ENCODE measurements around the gene KRT83. TPM values are rescaled to one million over a fixed set of nuclear protein-coding genes. Genes with fewer than 3 reads are reported as not detected.

The KRT83 gene
- polyA plus RNA-seq, 3 donors: not detected

DNA sequence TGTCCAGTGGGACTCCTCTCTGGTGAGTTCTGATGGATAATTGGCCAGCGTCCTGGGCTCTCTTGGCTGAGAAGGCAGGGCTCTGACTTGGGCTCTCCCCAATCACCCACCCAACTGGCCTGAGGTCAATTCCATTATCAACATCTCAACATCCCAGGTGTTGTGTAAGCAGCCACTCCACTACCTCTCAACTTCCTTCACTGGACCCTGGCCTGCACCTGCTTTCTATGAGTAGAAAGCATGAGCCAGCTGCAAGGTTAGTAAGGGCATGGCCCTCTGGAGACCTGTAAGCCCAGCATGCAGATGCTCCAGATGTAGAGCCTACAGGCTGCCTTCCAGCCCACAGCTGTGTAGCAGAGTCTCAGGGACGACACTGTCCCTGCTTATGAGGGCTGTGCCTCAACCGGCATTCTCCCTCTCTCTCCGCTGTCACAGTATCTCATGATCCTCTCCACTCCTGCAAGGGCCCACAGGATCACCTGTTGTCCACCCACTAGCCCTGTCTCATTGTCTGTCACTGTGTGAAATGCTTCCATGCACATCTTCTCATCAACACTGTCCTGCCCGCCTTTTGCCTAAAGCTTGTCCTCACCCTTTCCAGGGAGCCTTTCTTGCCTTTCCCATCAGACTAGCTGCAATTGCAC, 24.5 kb downstream of the KRT83 start:
- Histone ChIP-seq H3K9me3 (replicated peaks in 1 of 2; ENCODE audit: control insufficient read depth in 1 of 2, insufficient read depth in 1 of 2, low read length in 2 of 2) (no peaks in the 10 kb centered on the region), H3K27me3 (ENCODE audit: control insufficient read depth in 2 of 2, insufficient read depth in 2 of 2, low read length in 2 of 2) (peaks cover 28 to 36% of the 10 kb centered on the region in 2 donors), H3K4me2 (replicated peaks; ENCODE audit: extremely low read depth, low read length, poor library complexity, severe bottlenecking) (no peak overlapping the region), H3K9ac (ENCODE audit: insufficient read depth, low read length, poor library complexity, severe bottlenecking) (no peak overlapping the region), H3K4me3 (replicated peaks in 1 of 3; ENCODE audit: low read depth in 2 of 3, low read length in 3 of 3) (no peak overlapping the region), H3K36me3 (replicated peaks in 1 of 2; ENCODE audit: control insufficient read depth in 1 of 2, insufficient read depth in 2 of 2, low read length in 2 of 2) (no peaks in the 10 kb centered on the region), H3K27ac (ENCODE audit: low read depth in 1 of 2, low read length in 2 of 2) (no peak overlapping the region), H2AFZ (ENCODE audit: insufficient read depth, low read depth, low read length, poor library complexity, severe bottlenecking) (no peak overlapping the region), H3K79me2 (ENCODE audit: insufficient read depth, low read length) (no peaks in the 10 kb centered on the region), H3K4me1 (ENCODE audit: control insufficient read depth in 1 of 2, insufficient read depth in 2 of 2, low read length in 2 of 2) (peaks cover 23 to 32% of the 10 kb centered on the region in 2 donors), H4K20me1 (ENCODE audit: insufficient read depth, low read length) (no peaks in the 10 kb centered on the region)
- intact Hi-C loops (cut with micrococcal nuclease): no loop called here
- no peak for DNase-seq
- Mint-ChIP-seq H3K4me1 (peaks cover 32% of the 10 kb centered on the region), H3K36me3 (peaks cover 3 to 9% of the 10 kb centered on the region in 2 donors), H3K27me3 (ENCODE audit: low read depth in 3 of 3) (peaks cover 26 to 36% (median 33%) of the 10 kb centered on the region in 3 donors), H3K9me3 (peaks cover 0 to 6% (median 0%) of the 10 kb centered on the region in 7 donors), H3K4me3 (peak overlapping the region in 1 of 2 donors; percentile 33), H3K27ac (peak overlapping the region in 2 of 7 donors; percentile 52 to 65)
- TF ChIP-seq, protein P1, sequence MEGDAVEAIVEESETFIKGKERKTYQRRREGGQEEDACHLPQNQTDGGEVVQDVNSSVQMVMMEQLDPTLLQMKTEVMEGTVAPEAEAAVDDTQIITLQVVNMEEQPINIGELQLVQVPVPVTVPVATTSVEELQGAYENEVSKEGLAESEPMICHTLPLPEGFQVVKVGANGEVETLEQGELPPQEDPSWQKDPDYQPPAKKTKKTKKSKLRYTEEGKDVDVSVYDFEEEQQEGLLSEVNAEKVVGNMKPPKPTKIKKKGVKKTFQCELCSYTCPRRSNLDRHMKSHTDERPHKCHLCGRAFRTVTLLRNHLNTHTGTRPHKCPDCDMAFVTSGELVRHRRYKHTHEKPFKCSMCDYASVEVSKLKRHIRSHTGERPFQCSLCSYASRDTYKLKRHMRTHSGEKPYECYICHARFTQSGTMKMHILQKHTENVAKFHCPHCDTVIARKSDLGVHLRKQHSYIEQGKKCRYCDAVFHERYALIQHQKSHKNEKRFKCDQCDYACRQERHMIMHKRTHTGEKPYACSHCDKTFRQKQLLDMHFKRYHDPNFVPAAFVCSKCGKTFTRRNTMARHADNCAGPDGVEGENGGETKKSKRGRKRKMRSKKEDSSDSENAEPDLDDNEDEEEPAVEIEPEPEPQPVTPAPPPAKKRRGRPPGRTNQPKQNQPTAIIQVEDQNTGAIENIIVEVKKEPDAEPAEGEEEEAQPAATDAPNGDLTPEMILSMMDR (IDR thresholded peaks at IDR 0.05): no peak
- WGBS (ENCODE audit: insufficient coverage): 95% methylated on average over 4 of the region's 5 CpGs

DNA sequence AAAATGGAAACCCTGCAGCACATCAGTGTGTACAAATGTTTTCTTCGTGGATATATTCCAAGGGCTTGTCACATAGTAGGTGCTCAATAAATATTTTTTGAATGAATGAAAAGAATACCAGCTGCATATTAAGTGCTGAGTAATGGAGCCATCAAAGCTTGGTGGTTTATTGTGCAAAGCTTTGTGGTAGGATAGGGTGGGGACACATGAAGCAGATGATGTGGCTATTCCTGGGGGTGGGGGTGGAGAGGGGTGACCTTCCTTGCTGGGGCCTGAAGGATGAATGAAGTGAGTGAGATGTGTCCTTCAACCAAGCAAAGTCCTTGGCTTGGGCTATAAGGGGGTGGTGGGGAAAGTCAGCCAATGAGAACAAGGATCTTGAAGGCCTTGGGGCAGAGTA, 25.5 kb downstream of the KRT83 start:
- intact Hi-C loops (cut with micrococcal nuclease): no loop called here
- no peak overlapping the region for H3K9ac ChIP-seq (ENCODE audit: insufficient read depth, low read length, poor library complexity, severe bottlenecking)
- TF ChIP-seq, protein P1 (IDR thresholded peaks at IDR 0.05): no peak
- no CpG with 5 or more reads among the region's 1 CpG for WGBS (ENCODE audit: insufficient coverage)
- no peaks in the 10 kb centered on the region for H3K79me2 ChIP-seq (ENCODE audit: insufficient read depth, low read length)
- peak overlapping the region; percentile 28 for H3K4me2 ChIP-seq (replicated peaks; ENCODE audit: extremely low read depth, low read length, poor library complexity, severe bottlenecking)
- H3K9me3 ChIP-seq (replicated peaks in 1 of 2; ENCODE audit: control insufficient read depth in 1 of 2, insufficient read depth in 1 of 2, low read length in 2 of 2): no peaks in the 10 kb centered on the region
- H3K4me1 Mint-ChIP-seq: peaks cover 32% of the 10 kb centered on the region
- no peaks in the 10 kb centered on the region for H3K36me3 ChIP-seq (replicated peaks in 1 of 2; ENCODE audit: control insufficient read depth in 1 of 2, insufficient read depth in 2 of 2, low read length in 2 of 2)
- H3K9me3 Mint-ChIP-seq: peaks cover 0 to 6% (median 2%) of the 10 kb centered on the region in 7 donors
- DNase-seq: peak; percentile 50 to 63 (median 53)
- H3K27ac Mint-ChIP-seq: peak overlapping the region in 4 of 7 donors; percentile 2 to 77 (median 61)
- peaks cover 3 to 9% of the 10 kb centered on the region in 2 donors for H3K36me3 Mint-ChIP-seq
- no peak overlapping the region for H3K27ac ChIP-seq (ENCODE audit: low read depth in 1 of 2, low read length in 2 of 2)
- no peaks in the 10 kb centered on the region for H4K20me1 ChIP-seq (ENCODE audit: insufficient read depth, low read length)
- peak overlapping the region in 1 of 2 donors; percentile 44 for H3K4me3 Mint-ChIP-seq
- H2AFZ ChIP-seq (ENCODE audit: insufficient read depth, low read depth, low read length, poor library complexity, severe bottlenecking): no peak overlapping the region
- peak overlapping the region in 1 of 3 experiments; percentile 13 for H3K4me3 ChIP-seq (replicated peaks in 1 of 3; ENCODE audit: low read depth in 2 of 3, low read length in 3 of 3)
- peaks cover 31 to 40% (median 34%) of the 10 kb centered on the region in 3 donors for H3K27me3 Mint-ChIP-seq (ENCODE audit: low read depth in 3 of 3)
- peaks cover 28 to 41% of the 10 kb centered on the region in 2 donors for H3K27me3 ChIP-seq (ENCODE audit: control insufficient read depth in 2 of 2, insufficient read depth in 2 of 2, low read length in 2 of 2)
- H3K4me1 ChIP-seq (ENCODE audit: control insufficient read depth in 1 of 2, insufficient read depth in 2 of 2, low read length in 2 of 2): peaks cover 23 to 32% of the 10 kb centered on the region in 2 donors

Measured in CD14-positive monocyte (primary cell).